Fibroblast of lung (primary cell): ENCODE results near the gene NBEA.

Source experiments
- CTCF ChIP-seq, 2 donors: IDR thresholded peaks in 1 of 2; conservative IDR thresholded peaks in 1 of 2; 1 replicate in 1 of 2; 2 replicates in 1 of 2; pipeline ENCODE4 v1.5.1; 2011 to 2012; ENCODE audit warnings: low read length in 2 of 2, control low read depth in 1 of 2, inconsistent platforms in 1 of 2, low read depth in 1 of 2, mild to moderate bottlenecking in 1 of 2
- EZH2 ChIP-seq: IDR thresholded peaks from 2 replicates; pipeline ENCODE4 v1.5.1; 2012; ENCODE audit warnings: low read length, control low read depth, mild to moderate bottlenecking; ENCODE audit errors: missing control alignments

- TF ChIP-seq CTCF (conservative IDR thresholded peaks at IDR 0.05 in 1 of 2, IDR thresholded peaks at IDR 0.05 in 1 of 2; ENCODE audit: low read depth in 1 of 2, low read length in 2 of 2): no peak
- TF ChIP-seq EZH2: no peak
Measured at GRCh38 chr13:35664747-35665146, 722.7 kb downstream of the NBEA start.
